ENCODE results near the gene RNF144B.

RNF144B gene

GRCh38 chr6:18471232-18471964 lies 84.2 kb downstream of the RNF144B start:
- no peaks in the 10 kb centered on the region for H3K36me3 ChIP-seq (ENCODE audit: control insufficient read depth, insufficient read depth, low read length)

GRCh38 chr6:18472941-18473340 lies 85.8 kb downstream of the RNF144B start:
- H3K27ac ChIP-seq (ENCODE audit: insufficient read depth, low read length, poor library complexity, severe bottlenecking), result no peak overlapping the region
- no peaks in the 10 kb centered on the region for H3K9me3 ChIP-seq (ENCODE audit: control insufficient read depth, low read length)
- H3K27me3 ChIP-seq (replicated peaks; ENCODE audit: control insufficient read depth, insufficient read depth, low read length, poor library complexity, severe bottlenecking), result no peaks in the 10 kb centered on the region
- H3K4me1 ChIP-seq (ENCODE audit: control insufficient read depth, insufficient read depth, low read length, poor library complexity, severe bottlenecking), result no peaks in the 10 kb centered on the region
- H3K36me3 ChIP-seq (ENCODE audit: control insufficient read depth, insufficient read depth, low read length), result no peaks in the 10 kb centered on the region
- DNase-seq, result no peak
- no peak overlapping the region for H3K4me3 ChIP-seq (ENCODE audit: insufficient read depth, low read depth, low read length, poor library complexity, severe bottlenecking)

More at GRCh38 chr6:18471232-18471964, 84.2 kb downstream of the RNF144B start:
- Histone ChIP-seq H3K4me1 (ENCODE audit: control insufficient read depth, insufficient read depth, low read length, poor library complexity, severe bottlenecking) (no peaks in the 10 kb centered on the region), H3K9me3 (ENCODE audit: control insufficient read depth, low read length) (no peaks in the 10 kb centered on the region), H3K4me3 (ENCODE audit: insufficient read depth, low read depth, low read length, poor library complexity, severe bottlenecking) (no peak overlapping the region), H3K27me3 (replicated peaks; ENCODE audit: control insufficient read depth, insufficient read depth, low read length, poor library complexity, severe bottlenecking) (no peaks in the 10 kb centered on the region), H3K27ac (ENCODE audit: insufficient read depth, low read length, poor library complexity, severe bottlenecking) (no peak overlapping the region)
- DNase-seq, result no peak

GRCh38 chr6:18473755-18474154 lies 86.6 kb downstream of the RNF144B start:
- no peak overlapping the region for H3K4me3 ChIP-seq (ENCODE audit: insufficient read depth, low read depth, low read length, poor library complexity, severe bottlenecking)
- no peak overlapping the region for H3K27ac ChIP-seq (ENCODE audit: insufficient read depth, low read length, poor library complexity, severe bottlenecking)
- H3K27me3 ChIP-seq (replicated peaks; ENCODE audit: control insufficient read depth, insufficient read depth, low read length, poor library complexity, severe bottlenecking), result no peaks in the 10 kb centered on the region
- no peaks in the 10 kb centered on the region for H3K36me3 ChIP-seq (ENCODE audit: control insufficient read depth, insufficient read depth, low read length)
- H3K9me3 ChIP-seq (ENCODE audit: control insufficient read depth, low read length), result no peaks in the 10 kb centered on the region
- H3K4me1 ChIP-seq (ENCODE audit: control insufficient read depth, insufficient read depth, low read length, poor library complexity, severe bottlenecking), result no peaks in the 10 kb centered on the region
- no peak for DNase-seq

GRCh38 chr6:18477301-18477941 lies 90.3 kb downstream of the RNF144B start:
- no peaks in the 10 kb centered on the region for H3K27me3 ChIP-seq (replicated peaks; ENCODE audit: control insufficient read depth, insufficient read depth, low read length, poor library complexity, severe bottlenecking)
- no peaks in the 10 kb centered on the region for H3K4me1 ChIP-seq (ENCODE audit: control insufficient read depth, insufficient read depth, low read length, poor library complexity, severe bottlenecking)
- no peaks in the 10 kb centered on the region for H3K36me3 ChIP-seq (ENCODE audit: control insufficient read depth, insufficient read depth, low read length)
- DNase-seq, result no peak
- H3K27ac ChIP-seq (ENCODE audit: insufficient read depth, low read length, poor library complexity, severe bottlenecking), result no peak overlapping the region
- H3K4me3 ChIP-seq (ENCODE audit: insufficient read depth, low read depth, low read length, poor library complexity, severe bottlenecking), result no peak overlapping the region
- no peaks in the 10 kb centered on the region for H3K9me3 ChIP-seq (ENCODE audit: control insufficient read depth, low read length)

GRCh38 chr6:18478610-18479009 lies 91.5 kb downstream of the RNF144B start:
- H3K27ac ChIP-seq (ENCODE audit: insufficient read depth, low read length, poor library complexity, severe bottlenecking), result no peak overlapping the region
- DNase-seq, result no peak
- no peaks in the 10 kb centered on the region for H3K9me3 ChIP-seq (ENCODE audit: control insufficient read depth, low read length)
- H3K27me3 ChIP-seq (replicated peaks; ENCODE audit: control insufficient read depth, insufficient read depth, low read length, poor library complexity, severe bottlenecking), result no peaks in the 10 kb centered on the region
- no peaks in the 10 kb centered on the region for H3K36me3 ChIP-seq (ENCODE audit: control insufficient read depth, insufficient read depth, low read length)
- H3K4me3 ChIP-seq (ENCODE audit: insufficient read depth, low read depth, low read length, poor library complexity, severe bottlenecking), result no peak overlapping the region
- no peaks in the 10 kb centered on the region for H3K4me1 ChIP-seq (ENCODE audit: control insufficient read depth, insufficient read depth, low read length, poor library complexity, severe bottlenecking)

GRCh38 chr6:18481870-18482269 lies 94.7 kb downstream of the RNF144B start:
- Histone ChIP-seq H3K27ac (ENCODE audit: insufficient read depth, low read length, poor library complexity, severe bottlenecking) (no peak overlapping the region), H3K27me3 (replicated peaks; ENCODE audit: control insufficient read depth, insufficient read depth, low read length, poor library complexity, severe bottlenecking) (no peaks in the 10 kb centered on the region), H3K36me3 (ENCODE audit: control insufficient read depth, insufficient read depth, low read length) (no peaks in the 10 kb centered on the region), H3K4me1 (ENCODE audit: control insufficient read depth, insufficient read depth, low read length, poor library complexity, severe bottlenecking) (no peaks in the 10 kb centered on the region), H3K4me3 (ENCODE audit: insufficient read depth, low read depth, low read length, poor library complexity, severe bottlenecking) (no peak overlapping the region), H3K9me3 (ENCODE audit: control insufficient read depth, low read length) (no peaks in the 10 kb centered on the region)
- DNase-seq, result no peak

- H3K27ac ChIP-seq (ENCODE audit: insufficient read depth, low read length, poor library complexity, severe bottlenecking), result no peak overlapping the region
- no peaks in the 10 kb centered on the region for H3K36me3 ChIP-seq (ENCODE audit: control insufficient read depth, insufficient read depth, low read length)
- H3K9me3 ChIP-seq (ENCODE audit: control insufficient read depth, low read length), result no peaks in the 10 kb centered on the region
- H3K27me3 ChIP-seq (replicated peaks; ENCODE audit: control insufficient read depth, insufficient read depth, low read length, poor library complexity, severe bottlenecking), result no peaks in the 10 kb centered on the region
- H3K4me3 ChIP-seq (ENCODE audit: insufficient read depth, low read depth, low read length, poor library complexity, severe bottlenecking), result no peak overlapping the region
- no peaks in the 10 kb centered on the region for H3K4me1 ChIP-seq (ENCODE audit: control insufficient read depth, insufficient read depth, low read length, poor library complexity, severe bottlenecking)
- DNase-seq, result no peak
Measured at GRCh38 chr6:18485660-18486435, 98.7 kb downstream of the RNF144B start.

GRCh38 chr6:18488004-18488403 lies 100.9 kb downstream of the RNF144B start:
- no peak overlapping the region for H3K4me3 ChIP-seq (ENCODE audit: insufficient read depth, low read depth, low read length, poor library complexity, severe bottlenecking)
- H3K36me3 ChIP-seq (ENCODE audit: control insufficient read depth, insufficient read depth, low read length), result no peaks in the 10 kb centered on the region
- no peak overlapping the region for H3K27ac ChIP-seq (ENCODE audit: insufficient read depth, low read length, poor library complexity, severe bottlenecking)
- H3K9me3 ChIP-seq (ENCODE audit: control insufficient read depth, low read length), result no peaks in the 10 kb centered on the region
- no peak for DNase-seq
- no peaks in the 10 kb centered on the region for H3K4me1 ChIP-seq (ENCODE audit: control insufficient read depth, insufficient read depth, low read length, poor library complexity, severe bottlenecking)
- H3K27me3 ChIP-seq (replicated peaks; ENCODE audit: control insufficient read depth, insufficient read depth, low read length, poor library complexity, severe bottlenecking), result no peaks in the 10 kb centered on the region

- no peak overlapping the region for H3K27ac ChIP-seq (ENCODE audit: insufficient read depth, low read length, poor library complexity, severe bottlenecking)
- no peaks in the 10 kb centered on the region for H3K27me3 ChIP-seq (replicated peaks; ENCODE audit: control insufficient read depth, insufficient read depth, low read length, poor library complexity, severe bottlenecking)
- H3K4me3 ChIP-seq (ENCODE audit: insufficient read depth, low read depth, low read length, poor library complexity, severe bottlenecking), result no peak overlapping the region
- H3K36me3 ChIP-seq (ENCODE audit: control insufficient read depth, insufficient read depth, low read length), result no peaks in the 10 kb centered on the region
- H3K4me1 ChIP-seq (ENCODE audit: control insufficient read depth, insufficient read depth, low read length, poor library complexity, severe bottlenecking), result no peaks in the 10 kb centered on the region
- no peaks in the 10 kb centered on the region for H3K9me3 ChIP-seq (ENCODE audit: control insufficient read depth, low read length)
- no peak for DNase-seq
Measured at GRCh38 chr6:18488526-18489270, 101.5 kb downstream of the RNF144B start.

Measured in effector memory CD4-positive, alpha-beta T cell (primary cell).